ENCODE results near the gene SPTSSA.

DNA sequence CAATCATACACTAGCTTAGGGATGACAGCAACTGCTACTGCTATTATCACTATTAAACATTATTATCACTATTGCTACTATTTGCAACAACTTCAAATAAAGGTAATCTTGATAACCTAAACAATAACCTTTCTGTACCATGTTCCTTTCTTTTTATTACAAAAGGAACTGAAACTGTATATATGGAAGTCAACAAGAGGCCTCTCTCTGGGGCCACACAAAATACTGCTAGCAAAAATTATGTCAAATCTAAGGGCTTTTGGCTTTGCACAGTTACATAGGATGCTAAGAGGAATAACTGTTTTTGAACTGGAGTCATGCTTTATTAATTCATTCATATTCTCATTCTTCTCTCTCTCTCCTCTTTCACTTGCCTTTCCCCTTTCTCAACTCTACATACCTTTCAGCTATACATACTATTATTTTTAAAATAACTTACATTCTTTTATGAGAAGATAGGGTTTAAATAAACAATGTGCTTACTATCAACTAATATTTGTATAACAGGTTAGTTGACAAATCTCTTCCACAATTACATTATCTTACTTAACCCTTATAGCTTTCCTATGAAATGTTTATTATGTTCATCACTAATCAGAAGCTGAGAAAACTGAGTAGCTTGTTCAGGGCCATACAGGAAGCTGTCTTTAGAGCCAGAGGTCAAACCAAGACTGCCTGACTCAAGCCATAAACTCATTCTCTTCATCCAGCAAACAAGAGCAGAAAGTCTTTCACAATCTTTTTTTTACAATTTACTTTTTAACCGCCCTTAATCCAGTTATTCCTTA lies 25.7 kb downstream of the SPTSSA start:
- TF ChIP-seq, protein P1, sequence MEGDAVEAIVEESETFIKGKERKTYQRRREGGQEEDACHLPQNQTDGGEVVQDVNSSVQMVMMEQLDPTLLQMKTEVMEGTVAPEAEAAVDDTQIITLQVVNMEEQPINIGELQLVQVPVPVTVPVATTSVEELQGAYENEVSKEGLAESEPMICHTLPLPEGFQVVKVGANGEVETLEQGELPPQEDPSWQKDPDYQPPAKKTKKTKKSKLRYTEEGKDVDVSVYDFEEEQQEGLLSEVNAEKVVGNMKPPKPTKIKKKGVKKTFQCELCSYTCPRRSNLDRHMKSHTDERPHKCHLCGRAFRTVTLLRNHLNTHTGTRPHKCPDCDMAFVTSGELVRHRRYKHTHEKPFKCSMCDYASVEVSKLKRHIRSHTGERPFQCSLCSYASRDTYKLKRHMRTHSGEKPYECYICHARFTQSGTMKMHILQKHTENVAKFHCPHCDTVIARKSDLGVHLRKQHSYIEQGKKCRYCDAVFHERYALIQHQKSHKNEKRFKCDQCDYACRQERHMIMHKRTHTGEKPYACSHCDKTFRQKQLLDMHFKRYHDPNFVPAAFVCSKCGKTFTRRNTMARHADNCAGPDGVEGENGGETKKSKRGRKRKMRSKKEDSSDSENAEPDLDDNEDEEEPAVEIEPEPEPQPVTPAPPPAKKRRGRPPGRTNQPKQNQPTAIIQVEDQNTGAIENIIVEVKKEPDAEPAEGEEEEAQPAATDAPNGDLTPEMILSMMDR (IDR thresholded peaks at IDR 0.05): no peak
- no peak for TF ChIP-seq EZH2 (IDR thresholded peaks at IDR 0.05; ENCODE audit: borderline replicate concordance, insufficient read depth, low read depth, low read length, poor library complexity, severe bottlenecking)

Data from B cell (primary cell).